ENCODE results near the gene AARS2.

DNA sequence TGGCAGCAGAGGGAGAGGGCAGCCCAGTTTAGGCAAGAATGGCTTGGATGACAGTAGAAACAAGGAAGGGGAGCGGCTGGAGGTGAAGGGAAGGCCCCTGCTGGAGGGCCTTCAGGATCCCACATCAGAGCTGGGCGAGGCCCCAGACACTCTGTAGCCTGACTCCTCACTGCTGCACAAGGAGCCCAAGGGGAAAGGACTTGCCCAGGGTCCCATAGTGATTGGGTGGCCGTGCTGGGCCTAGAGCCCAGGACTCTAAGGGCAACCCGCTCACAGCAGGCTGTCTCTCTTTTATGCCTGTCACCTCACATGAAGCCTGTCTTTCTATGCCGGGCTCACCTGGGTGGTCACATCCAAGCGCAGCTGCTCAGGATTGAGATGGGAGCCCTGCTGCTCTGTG lies 9.3 kb downstream of the AARS2 start:
- TF ChIP-seq, protein P1, sequence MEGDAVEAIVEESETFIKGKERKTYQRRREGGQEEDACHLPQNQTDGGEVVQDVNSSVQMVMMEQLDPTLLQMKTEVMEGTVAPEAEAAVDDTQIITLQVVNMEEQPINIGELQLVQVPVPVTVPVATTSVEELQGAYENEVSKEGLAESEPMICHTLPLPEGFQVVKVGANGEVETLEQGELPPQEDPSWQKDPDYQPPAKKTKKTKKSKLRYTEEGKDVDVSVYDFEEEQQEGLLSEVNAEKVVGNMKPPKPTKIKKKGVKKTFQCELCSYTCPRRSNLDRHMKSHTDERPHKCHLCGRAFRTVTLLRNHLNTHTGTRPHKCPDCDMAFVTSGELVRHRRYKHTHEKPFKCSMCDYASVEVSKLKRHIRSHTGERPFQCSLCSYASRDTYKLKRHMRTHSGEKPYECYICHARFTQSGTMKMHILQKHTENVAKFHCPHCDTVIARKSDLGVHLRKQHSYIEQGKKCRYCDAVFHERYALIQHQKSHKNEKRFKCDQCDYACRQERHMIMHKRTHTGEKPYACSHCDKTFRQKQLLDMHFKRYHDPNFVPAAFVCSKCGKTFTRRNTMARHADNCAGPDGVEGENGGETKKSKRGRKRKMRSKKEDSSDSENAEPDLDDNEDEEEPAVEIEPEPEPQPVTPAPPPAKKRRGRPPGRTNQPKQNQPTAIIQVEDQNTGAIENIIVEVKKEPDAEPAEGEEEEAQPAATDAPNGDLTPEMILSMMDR (IDR thresholded peaks at IDR 0.05): no peak
- TF ChIP-seq ZNF219 (CRISPR knock-in tag; IDR thresholded peaks at IDR 0.05; ENCODE audit: borderline replicate concordance) (no peak), NR3C1 (CRISPR knock-in tag; conservative IDR thresholded peaks at IDR 0.05; ENCODE audit: low read depth) (no peak), NFYB (CRISPR knock-in tag; conservative IDR thresholded peaks at IDR 0.05; ENCODE audit: low read depth) (no peak), JUN (CRISPR knock-in tag; IDR thresholded peaks at IDR 0.05) (no peak), SMAD3 (CRISPR knock-in tag; IDR thresholded peaks at IDR 0.05; ENCODE audit: borderline replicate concordance) (no peak)
- TF ChIP-seq, protein P2, sequence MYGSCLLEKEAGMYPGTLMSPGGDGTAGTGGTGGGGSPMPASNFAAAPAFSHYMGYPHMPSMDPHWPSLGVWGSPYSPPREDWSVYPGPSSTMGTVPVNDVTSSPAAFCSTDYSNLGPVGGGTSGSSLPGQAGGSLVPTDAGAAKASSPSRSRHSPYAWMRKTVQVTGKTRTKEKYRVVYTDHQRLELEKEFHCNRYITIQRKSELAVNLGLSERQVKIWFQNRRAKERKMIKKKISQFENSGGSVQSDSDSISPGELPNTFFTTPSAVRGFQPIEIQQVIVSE (CRISPR knock-in tag; IDR thresholded peaks at IDR 0.05; ENCODE audit: borderline replicate concordance): no peak
